HEK293 (cell line): Measurements from ENCODE around the gene KLK1.

Experiments used
- ZBTB21 ChIP-seq: fragments of 450-650 bp; formaldehyde crosslinking; IDR thresholded peaks from 2 replicates; pipeline ENCODE4 v1.5.1; 2017; ENCODE audit warnings: missing biosample characterization, missing genetic modification characterization
- ZNF133 ChIP-seq: fragments of 450-650 bp; formaldehyde crosslinking; IDR thresholded peaks from 2 replicates; pipeline ENCODE4 v1.5.1; 2016; ENCODE audit warnings: missing biosample characterization, missing genetic modification characterization
- ZNF76 ChIP-seq: fragments of 450-650 bp; formaldehyde crosslinking; IDR thresholded peaks from 2 replicates; pipeline ENCODE4; 2016; ENCODE audit warnings: low read depth, missing biosample characterization, missing genetic modification characterization, borderline replicate concordance
- TF ChIP-seq, protein P1 (sequence below): fragments of 450-650 bp; formaldehyde crosslinking; IDR thresholded peaks from 2 replicates; pipeline ENCODE4 v1.5.1; 2016; ENCODE audit warnings: missing biosample characterization, missing genetic modification characterization

- TF ChIP-seq ZNF76 (tag by site-specific recombination) (no peak), ZNF133 (tag by site-specific recombination) (no peak), ZBTB21 (tag by site-specific recombination) (no peak)
- TF ChIP-seq, protein P1, sequence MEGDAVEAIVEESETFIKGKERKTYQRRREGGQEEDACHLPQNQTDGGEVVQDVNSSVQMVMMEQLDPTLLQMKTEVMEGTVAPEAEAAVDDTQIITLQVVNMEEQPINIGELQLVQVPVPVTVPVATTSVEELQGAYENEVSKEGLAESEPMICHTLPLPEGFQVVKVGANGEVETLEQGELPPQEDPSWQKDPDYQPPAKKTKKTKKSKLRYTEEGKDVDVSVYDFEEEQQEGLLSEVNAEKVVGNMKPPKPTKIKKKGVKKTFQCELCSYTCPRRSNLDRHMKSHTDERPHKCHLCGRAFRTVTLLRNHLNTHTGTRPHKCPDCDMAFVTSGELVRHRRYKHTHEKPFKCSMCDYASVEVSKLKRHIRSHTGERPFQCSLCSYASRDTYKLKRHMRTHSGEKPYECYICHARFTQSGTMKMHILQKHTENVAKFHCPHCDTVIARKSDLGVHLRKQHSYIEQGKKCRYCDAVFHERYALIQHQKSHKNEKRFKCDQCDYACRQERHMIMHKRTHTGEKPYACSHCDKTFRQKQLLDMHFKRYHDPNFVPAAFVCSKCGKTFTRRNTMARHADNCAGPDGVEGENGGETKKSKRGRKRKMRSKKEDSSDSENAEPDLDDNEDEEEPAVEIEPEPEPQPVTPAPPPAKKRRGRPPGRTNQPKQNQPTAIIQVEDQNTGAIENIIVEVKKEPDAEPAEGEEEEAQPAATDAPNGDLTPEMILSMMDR (tag by site-specific recombination): no peak
Observed at GRCh38 chr19:50780753-50781435, 42.7 kb downstream of the KLK1 start.
